ENCODE measurements around the gene PLAC9. TPM values are rescaled to one million over a fixed set of nuclear protein-coding genes. Genes with fewer than 3 reads are reported as not detected.
A peak's percentile ranks its signal among the peaks of the same experiment; 100 is the strongest.

The PLAC9 gene
- total RNA-seq, 2 experiments from 2014 or later: not detected

- Mint-ChIP-seq H3K4me1 (ENCODE audit: low read depth) (peaks cover 85% of the 10 kb centered on the region), H3K36me3 (peaks cover 12% of the 10 kb centered on the region), H3K27ac (peak overlapping the region; percentile 88), H3K4me3 (peak overlapping the region; percentile 54), H3K9me3 (peaks cover 4% of the 10 kb centered on the region), H3K27me3 (no peaks in the 10 kb centered on the region)
- intact Hi-C loops (cut with micrococcal nuclease): loop anchor here (1.0 kb wide), 2 partner anchors 9 to 16 kb away; no protein-coding TSS in a partner anchor
- peak; percentile 82 for DNase-seq
- CTCF ChIA-PET: interaction anchor here (0.8 to 3.0 kb wide), 10 partner anchors 9 to 813 kb away, joined by 3 to 44 read pairs (median 5); partner anchors contain the start of gene ANXA11
- POLR2A ChIA-PET: interaction anchor here (1.1 to 1.7 kb wide), 4 partner anchors 9 to 44 kb away, joined by 3 to 52 read pairs (median 6); partner anchors contain the start of gene ANXA11
Measured at GRCh38 chr10:80187465-80188409, 55.2 kb downstream of the PLAC9 start.

GRCh38 chr10:80188713-80189112 is 56.2 kb downstream of the PLAC9 start:
- Mint-ChIP-seq H3K4me1 (ENCODE audit: low read depth) (peaks cover 81% of the 10 kb centered on the region), H3K27me3 (no peaks in the 10 kb centered on the region), H3K9me3 (peaks cover 7% of the 10 kb centered on the region), H3K36me3 (peaks cover 11% of the 10 kb centered on the region), H3K27ac (peak overlapping the region; percentile 88), H3K4me3 (no peak overlapping the region)
- ChIA-PET POLR2A (interaction anchor here (0.8 to 1.7 kb wide), 4 partner anchors 8 to 20 kb away, joined by 3 to 52 read pairs (median 4); partner anchors contain the start of gene ANXA11), CTCF (interaction anchor here (1.0 to 3.0 kb wide), 6 partner anchors 8 to 130 kb away, joined by 3 to 44 read pairs (median 6); no protein-coding TSS in a partner anchor)
- no peak for DNase-seq
- intact Hi-C loops (cut with micrococcal nuclease): loop anchor here (1.0 kb wide), 1 partner anchor 8 kb away; no protein-coding TSS in a partner anchor

- POLR2A ChIA-PET: interaction anchor here (1.3 to 1.5 kb wide), 2 partner anchors 12 to 14 kb away, joined by 4 to 5 read pairs; no protein-coding TSS in a partner anchor
- DNase-seq: peak; percentile 44
- H3K4me3 Mint-ChIP-seq: no peak overlapping the region
Measured at GRCh38 chr10:80191589-80192270, 59.2 kb downstream of the PLAC9 start.

GRCh38 chr10:80192553-80192952 is 60.0 kb downstream of the PLAC9 start:
- H3K9me3 Mint-ChIP-seq: peaks cover 7% of the 10 kb centered on the region
- intact Hi-C loops (cut with micrococcal nuclease): no loop called here
- H3K27ac Mint-ChIP-seq: peak overlapping the region; percentile 88
- ChIA-PET CTCF (interaction anchor here (1.1 kb wide), 1 partner anchor 11 kb away, joined by 4 read pairs; no protein-coding TSS in a partner anchor), POLR2A (interaction anchor here (1.5 kb wide), 1 partner anchor 13 kb away, joined by 4 read pairs; no protein-coding TSS in a partner anchor)
- H3K4me1 Mint-ChIP-seq (ENCODE audit: low read depth): peaks cover 81% of the 10 kb centered on the region
- no peaks in the 10 kb centered on the region for H3K27me3 Mint-ChIP-seq
- DNase-seq: no peak
- H3K36me3 Mint-ChIP-seq: peaks cover 17% of the 10 kb centered on the region
- no peak overlapping the region for H3K4me3 Mint-ChIP-seq

More at GRCh38 chr10:80191589-80192270, 59.2 kb downstream of the PLAC9 start:
- CTCF ChIA-PET: no interaction called here
- intact Hi-C loops (cut with micrococcal nuclease): no loop called here
- no peaks in the 10 kb centered on the region for H3K27me3 Mint-ChIP-seq
- H3K36me3 Mint-ChIP-seq: peaks cover 20% of the 10 kb centered on the region
- peak overlapping the region; percentile 88 for H3K27ac Mint-ChIP-seq
- H3K4me1 Mint-ChIP-seq (ENCODE audit: low read depth): peaks cover 81% of the 10 kb centered on the region
- peaks cover 7% of the 10 kb centered on the region for H3K9me3 Mint-ChIP-seq

- no peak for DNase-seq
- ChIA-PET CTCF (interaction anchor here (0.9 to 2.4 kb wide), 4 partner anchors 9 to 51 kb away, joined by 3 to 10 read pairs (median 4); no protein-coding TSS in a partner anchor), POLR2A (interaction anchor here (0.6 to 1.6 kb wide), 2 partner anchors 8 to 11 kb away, joined by 3 to 4 read pairs; partner anchors contain the start of gene ANXA11)
- intact Hi-C loops (cut with micrococcal nuclease): no loop called here
- Mint-ChIP-seq H3K27ac (peak overlapping the region; percentile 89), H3K9me3 (peaks cover 7% of the 10 kb centered on the region), H3K4me1 (ENCODE audit: low read depth) (peaks cover 76% of the 10 kb centered on the region), H3K4me3 (no peak overlapping the region), H3K27me3 (no peaks in the 10 kb centered on the region), H3K36me3 (peaks cover 17% of the 10 kb centered on the region)
Measured at GRCh38 chr10:80194373-80195045, 62.0 kb downstream of the PLAC9 start.

Other genes with a start within 250 kb of the PLAC9 start
- gene SFTPD, start 183.6 kb upstream of the PLAC9 start, total RNA-seq: under 1 TPM in 1 of 2 experiments, not detected in 1; 0.33 TPM
- 10 to 100 TPM; 11.6 to 12.3 TPM for gene TMEM254, start 54.1 kb upstream of the PLAC9 start, total RNA-seq
- gene ANXA11, start 72.8 kb downstream of the PLAC9 start, total RNA-seq: 100 to 1,000 TPM; 237 to 242 TPM
- gene MAT1A, start 156.9 kb downstream of the PLAC9 start, total RNA-seq: not detected
- gene DYDC1, start 224.0 kb downstream of the PLAC9 start, total RNA-seq: not detected
- not detected for gene DYDC2, start 224.1 kb downstream of the PLAC9 start, total RNA-seq

All from activated CD4-positive, alpha-beta memory T cell treated with anti-CD3 and anti-CD28 coated beads for 36 hours (primary cell).